Measurements from ENCODE around the gene BABAM1. TPM values are rescaled to one million over a fixed set of nuclear protein-coding genes. Genes with fewer than 3 reads are reported as not detected.

BABAM1 gene
- total RNA-seq, 4 donors from 2014 or later, result 58.1 to 240 (median 97.2) TPM

DNA sequence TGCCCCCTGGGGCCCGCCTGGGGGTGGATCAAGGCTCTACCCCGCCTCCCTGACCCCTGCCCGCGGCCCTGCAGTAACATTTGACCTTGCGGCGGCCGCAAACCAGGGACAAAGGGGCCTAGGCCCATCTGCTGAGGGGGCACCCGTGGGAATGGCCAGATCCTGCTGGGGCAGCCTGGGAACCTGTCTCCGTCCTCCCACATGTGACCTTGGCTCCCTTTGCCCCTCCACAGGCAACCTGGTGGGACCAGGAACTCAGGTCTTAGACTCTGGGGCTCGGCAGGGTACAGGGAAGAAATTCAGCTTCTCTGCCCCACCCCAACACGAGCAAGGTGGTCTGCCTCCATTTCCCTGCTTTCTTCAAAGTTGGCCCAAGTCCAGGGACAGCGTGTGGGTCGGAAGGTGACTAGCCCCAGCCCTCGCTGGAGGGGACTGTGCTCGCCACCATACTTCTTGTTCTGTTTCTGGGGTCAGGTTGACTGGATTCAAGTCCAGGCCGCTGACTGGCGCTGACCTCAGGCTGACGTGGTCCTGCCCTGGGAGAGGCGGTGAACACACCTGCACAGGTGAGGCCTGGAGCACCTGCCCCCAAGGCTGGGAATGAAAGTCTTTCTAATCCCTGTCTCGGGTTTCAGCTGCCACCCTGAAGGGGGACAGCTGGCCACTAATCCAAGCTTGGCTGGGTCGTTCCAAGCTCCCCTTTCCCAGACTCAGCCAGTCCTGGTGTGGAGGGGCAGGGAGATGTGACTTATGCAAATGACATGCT, 19.0 kb upstream of the BABAM1 start:
- Histone ChIP-seq H3K4me1 (peaks cover 0 to 3% of the 10 kb centered on the region in 2 donors), H3K9me3 (no peaks in the 10 kb centered on the region), H3K36me3 (no peaks in the 10 kb centered on the region), H3K4me3 (no peak overlapping the region), H3K27ac (peak overlapping the region in 1 of 2 donors; percentile 8), H3K27me3 (no peaks in the 10 kb centered on the region)
- intact Hi-C loops (cut with DNase I; ENCODE audit: low total_unique reads), result no loop called here
- DNase-seq, result no peak
- TF ChIP-seq, protein P1, sequence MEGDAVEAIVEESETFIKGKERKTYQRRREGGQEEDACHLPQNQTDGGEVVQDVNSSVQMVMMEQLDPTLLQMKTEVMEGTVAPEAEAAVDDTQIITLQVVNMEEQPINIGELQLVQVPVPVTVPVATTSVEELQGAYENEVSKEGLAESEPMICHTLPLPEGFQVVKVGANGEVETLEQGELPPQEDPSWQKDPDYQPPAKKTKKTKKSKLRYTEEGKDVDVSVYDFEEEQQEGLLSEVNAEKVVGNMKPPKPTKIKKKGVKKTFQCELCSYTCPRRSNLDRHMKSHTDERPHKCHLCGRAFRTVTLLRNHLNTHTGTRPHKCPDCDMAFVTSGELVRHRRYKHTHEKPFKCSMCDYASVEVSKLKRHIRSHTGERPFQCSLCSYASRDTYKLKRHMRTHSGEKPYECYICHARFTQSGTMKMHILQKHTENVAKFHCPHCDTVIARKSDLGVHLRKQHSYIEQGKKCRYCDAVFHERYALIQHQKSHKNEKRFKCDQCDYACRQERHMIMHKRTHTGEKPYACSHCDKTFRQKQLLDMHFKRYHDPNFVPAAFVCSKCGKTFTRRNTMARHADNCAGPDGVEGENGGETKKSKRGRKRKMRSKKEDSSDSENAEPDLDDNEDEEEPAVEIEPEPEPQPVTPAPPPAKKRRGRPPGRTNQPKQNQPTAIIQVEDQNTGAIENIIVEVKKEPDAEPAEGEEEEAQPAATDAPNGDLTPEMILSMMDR (IDR thresholded peaks at IDR 0.05), result no peak
- TF ChIP-seq POLR2A (IDR thresholded peaks at IDR 0.05), result no peak

GRCh38 chr19:17249887-17250548, 17.2 kb upstream of the BABAM1 start:
- no peaks in the 10 kb centered on the region for H3K36me3 ChIP-seq
- TF ChIP-seq, protein P1 (IDR thresholded peaks at IDR 0.05), result no peak
- no peak for TF ChIP-seq POLR2A (IDR thresholded peaks at IDR 0.05)
- DNase-seq, result no peak
- H3K4me1 ChIP-seq, result no peaks in the 10 kb centered on the region
- no peaks in the 10 kb centered on the region for H3K9me3 ChIP-seq
- H3K27me3 ChIP-seq, result no peaks in the 10 kb centered on the region
- H3K4me3 ChIP-seq, result no peak overlapping the region
- intact Hi-C loops (cut with DNase I; ENCODE audit: low total_unique reads), result no loop called here
- no peak overlapping the region for H3K27ac ChIP-seq

- H3K36me3 ChIP-seq, result no peaks in the 10 kb centered on the region
Measured at GRCh38 chr19:17254636-17255035, 12.6 kb upstream of the BABAM1 start.

DNA sequence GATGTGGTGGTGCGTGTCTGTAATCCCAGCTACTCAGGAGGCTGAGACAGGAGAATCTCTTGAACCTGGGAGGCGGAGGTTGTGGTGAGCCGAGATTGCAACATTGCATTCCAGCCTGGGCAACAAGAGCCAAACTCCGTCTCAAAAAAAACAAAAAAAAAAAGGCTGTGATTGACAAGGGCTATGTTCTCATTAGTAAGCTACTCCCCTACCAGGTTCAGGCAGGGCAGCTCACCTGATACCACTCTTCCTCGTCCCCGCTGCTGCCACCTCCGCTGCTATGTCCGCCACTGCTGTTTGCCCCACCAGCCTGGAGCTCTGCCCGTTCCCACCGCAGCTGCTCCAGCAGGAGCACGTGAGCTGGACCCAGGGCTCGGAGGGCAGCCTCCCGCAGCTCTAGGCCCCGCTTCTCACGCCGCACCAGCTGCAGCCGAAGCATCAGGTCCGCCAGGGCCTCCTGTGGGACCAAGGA, 12.1 kb upstream of the BABAM1 start:
- no peaks in the 10 kb centered on the region for H3K9me3 ChIP-seq
- H3K27ac ChIP-seq, result no peak overlapping the region
- H3K36me3 ChIP-seq, result no peaks in the 10 kb centered on the region
- TF ChIP-seq, protein P1 (IDR thresholded peaks at IDR 0.05), result no peak
- TF ChIP-seq POLR2A (IDR thresholded peaks at IDR 0.05), result no peak
- H3K4me3 ChIP-seq, result no peak overlapping the region
- no peaks in the 10 kb centered on the region for H3K4me1 ChIP-seq
- intact Hi-C loops (cut with DNase I; ENCODE audit: low total_unique reads), result no loop called here
- no peaks in the 10 kb centered on the region for H3K27me3 ChIP-seq
- no peak for DNase-seq

More at GRCh38 chr19:17254636-17255035, 12.6 kb upstream of the BABAM1 start:
- H3K4me1 ChIP-seq, result no peaks in the 10 kb centered on the region
- H3K9me3 ChIP-seq, result no peaks in the 10 kb centered on the region
- no peak overlapping the region for H3K27ac ChIP-seq
- intact Hi-C loops (cut with DNase I; ENCODE audit: low total_unique reads), result no loop called here
- DNase-seq, result no peak
- H3K4me3 ChIP-seq, result no peak overlapping the region
- no peaks in the 10 kb centered on the region for H3K27me3 ChIP-seq
- TF ChIP-seq POLR2A (IDR thresholded peaks at IDR 0.05), result no peak
- TF ChIP-seq, protein P1 (IDR thresholded peaks at IDR 0.05), result no peak

GRCh38 chr19:17256130-17256529, 11.1 kb upstream of the BABAM1 start:
- H3K27me3 ChIP-seq, result no peaks in the 10 kb centered on the region
- intact Hi-C loops (cut with DNase I; ENCODE audit: low total_unique reads), result no loop called here
- DNase-seq, result no peak
- H3K27ac ChIP-seq, result no peak overlapping the region
- no peaks in the 10 kb centered on the region for H3K36me3 ChIP-seq
- TF ChIP-seq, protein P1 (IDR thresholded peaks at IDR 0.05), result no peak
- TF ChIP-seq POLR2A (IDR thresholded peaks at IDR 0.05), result no peak
- H3K4me3 ChIP-seq, result no peak overlapping the region
- no peaks in the 10 kb centered on the region for H3K4me1 ChIP-seq
- no peaks in the 10 kb centered on the region for H3K9me3 ChIP-seq

Measured in uterus (tissue), 4 donors.